ENCODE results near the gene MAG. TPM values are rescaled to one million over a fixed set of nuclear protein-coding genes. Genes with fewer than 3 reads are reported as not detected.
A peak's percentile ranks its signal among the peaks of the same experiment; 100 is the strongest.

MAG gene
- total RNA-seq, 2 donors from 2014 or later: not detected

GRCh38 chr19:35308910-35309309, 16.9 kb downstream of the MAG start:
- Histone ChIP-seq H3K36me3 (ENCODE audit: control insufficient read depth, insufficient read depth, low read length) (no peaks in the 10 kb centered on the region), H3K4me3 (ENCODE audit: low read length) (no peak overlapping the region), H3K9me3 (ENCODE audit: control insufficient read depth, low read length) (no peaks in the 10 kb centered on the region), H3K4me1 (ENCODE audit: control insufficient read depth, insufficient read depth, low read length) (no peaks in the 10 kb centered on the region), H3K9ac (ENCODE audit: extremely low read depth, low read length, poor library complexity, severe bottlenecking) (no peak overlapping the region), H3K27me3 (ENCODE audit: control insufficient read depth, insufficient read depth, low read length, poor library complexity, severe bottlenecking) (no peaks in the 10 kb centered on the region), H3K27ac (ENCODE audit: low read depth, low read length) (no peak overlapping the region)
- Mint-ChIP-seq H3K4me3 (no peak overlapping the region), H3K27ac (no peak overlapping the region), H3K36me3 (ENCODE audit: low read depth) (no peaks in the 10 kb centered on the region), H3K27me3 (ENCODE audit: insufficient read depth) (no peaks in the 10 kb centered on the region), H3K9me3 (no peaks in the 10 kb centered on the region), H3K4me1 (no peaks in the 10 kb centered on the region)
- no peak for TF ChIP-seq CTCF (conservative IDR thresholded peaks at IDR 0.05)
- WGBS, 2 experiments (ENCODE audit: insufficient coverage in 1 of 2, insufficient read length in 1 of 2): 83 to 85% methylated on average over 7 of the region's 7 CpGs
- DNase-seq: no peak

- Mint-ChIP-seq H3K36me3 (ENCODE audit: low read depth) (no peaks in the 10 kb centered on the region), H3K27ac (peak overlapping the region; percentile 44)
- no peak overlapping the region for H3K27ac ChIP-seq (ENCODE audit: low read depth, low read length)
Observed at GRCh38 chr19:35309481-35310279, 17.7 kb downstream of the MAG start.

GRCh38 chr19:35310331-35310730, 18.4 kb downstream of the MAG start:
- Histone ChIP-seq H3K4me3 (ENCODE audit: low read length) (no peak overlapping the region), H3K9ac (ENCODE audit: extremely low read depth, low read length, poor library complexity, severe bottlenecking) (no peak overlapping the region), H3K27ac (ENCODE audit: low read depth, low read length) (no peak overlapping the region), H3K9me3 (ENCODE audit: control insufficient read depth, low read length) (no peaks in the 10 kb centered on the region), H3K27me3 (ENCODE audit: control insufficient read depth, insufficient read depth, low read length, poor library complexity, severe bottlenecking) (no peaks in the 10 kb centered on the region), H3K36me3 (ENCODE audit: control insufficient read depth, insufficient read depth, low read length) (no peaks in the 10 kb centered on the region), H3K4me1 (ENCODE audit: control insufficient read depth, insufficient read depth, low read length) (no peaks in the 10 kb centered on the region)
- TF ChIP-seq CTCF (conservative IDR thresholded peaks at IDR 0.05): no peak
- Mint-ChIP-seq H3K4me3 (no peak overlapping the region), H3K36me3 (ENCODE audit: low read depth) (no peaks in the 10 kb centered on the region), H3K27me3 (ENCODE audit: insufficient read depth) (no peaks in the 10 kb centered on the region), H3K27ac (no peak overlapping the region), H3K9me3 (no peaks in the 10 kb centered on the region), H3K4me1 (no peaks in the 10 kb centered on the region)
- DNase-seq: no peak
- 96% methylated on average over 12 of the region's 12 CpGs for WGBS, 2 experiments (ENCODE audit: insufficient coverage in 1 of 2, insufficient read length in 1 of 2)

More at GRCh38 chr19:35309481-35310279, 17.7 kb downstream of the MAG start:
- TF ChIP-seq CTCF (conservative IDR thresholded peaks at IDR 0.05): no peak
- H3K36me3 ChIP-seq (ENCODE audit: control insufficient read depth, insufficient read depth, low read length): no peaks in the 10 kb centered on the region
- DNase-seq: peak; percentile 44
- Mint-ChIP-seq H3K4me1 (no peaks in the 10 kb centered on the region), H3K4me3 (no peak overlapping the region), H3K27me3 (ENCODE audit: insufficient read depth) (no peaks in the 10 kb centered on the region), H3K9me3 (no peaks in the 10 kb centered on the region)
- no peak overlapping the region for H3K4me3 ChIP-seq (ENCODE audit: low read length)
- H3K4me1 ChIP-seq (ENCODE audit: control insufficient read depth, insufficient read depth, low read length): no peaks in the 10 kb centered on the region
- H3K9ac ChIP-seq (ENCODE audit: extremely low read depth, low read length, poor library complexity, severe bottlenecking): no peak overlapping the region
- no peaks in the 10 kb centered on the region for H3K9me3 ChIP-seq (ENCODE audit: control insufficient read depth, low read length)
- H3K27me3 ChIP-seq (ENCODE audit: control insufficient read depth, insufficient read depth, low read length, poor library complexity, severe bottlenecking): no peaks in the 10 kb centered on the region
- 91% methylated on average over 26 to 47 of the region's 47 CpGs for WGBS, 2 experiments (ENCODE audit: insufficient coverage in 1 of 2, insufficient read length in 1 of 2)

Data from endodermal cell (in vitro differentiated cells).